Middle frontal gyrus (tissue), 1 donor: ENCODE results near the gene PRPF18.
"Not testable (repeated sequence)": the region's sequence is repeated elsewhere in the genome, so short reads cannot be mapped to it uniquely, and the experiment has no call there.

Experiments
- DNase-seq: peaks from one replicate; pipeline ENCODE4 v3.0.0-alpha.2; 2015; ENCODE audit warnings: low spot score; ENCODE audit errors: extremely low spot score

The PRPF18 gene

GRCh38 chr10:13586676-13587355 lies at the start of gene PRPF18:
Gene PRPF18 (plus strand): TSS chr10:13586965. CDS start chr10:13587087, 122 bp downstream.
- DNase-seq, result peak; percentile 86

- DNase-seq, result not testable (repeated sequence)
Observed at GRCh38 chr10:13537985-13538384, 48.8 kb upstream of the PRPF18 start.

- DNase-seq, result no peak
Observed at GRCh38 chr10:13542533-13542932, 44.2 kb upstream of the PRPF18 start.

GRCh38 chr10:13550802-13551201 lies 36.0 kb upstream of the PRPF18 start:
- DNase-seq, result no peak

- DNase-seq, result no peak
Observed at GRCh38 chr10:13555884-13556510, 30.8 kb upstream of the PRPF18 start.

GRCh38 chr10:13559124-13559700 lies 27.6 kb upstream of the PRPF18 start:
- no peak for DNase-seq

GRCh38 chr10:13560597-13560996 lies 26.2 kb upstream of the PRPF18 start:
- DNase-seq, result no peak

GRCh38 chr10:13563481-13564445 lies 23.0 kb upstream of the PRPF18 start:
- no peak for DNase-seq

- DNase-seq, result no peak
Observed at GRCh38 chr10:13564576-13564975, 22.2 kb upstream of the PRPF18 start.

- DNase-seq, result no peak
Observed at GRCh38 chr10:13567030-13567429, 19.7 kb upstream of the PRPF18 start.

GRCh38 chr10:13571541-13571940 lies 15.2 kb upstream of the PRPF18 start:
- DNase-seq, result no peak

- DNase-seq, result no peak
Observed at GRCh38 chr10:13573960-13574359, 12.8 kb upstream of the PRPF18 start.

GRCh38 chr10:13585195-13585751 lies 1.5 kb upstream of the PRPF18 start:
- DNase-seq, result no peak

- no peak for DNase-seq
Observed at GRCh38 chr10:13585943-13586342, 822 bp upstream of the PRPF18 start.

- DNase-seq, result no peak
Observed at GRCh38 chr10:13587391-13587790, 626 bp downstream of the PRPF18 start.

GRCh38 chr10:13589316-13589715 lies 2.6 kb downstream of the PRPF18 start:
- DNase-seq, result no peak

- no peak for DNase-seq
Observed at GRCh38 chr10:13590886-13591285, 4.1 kb downstream of the PRPF18 start.

GRCh38 chr10:13592306-13592705 lies 5.5 kb downstream of the PRPF18 start:
- DNase-seq, result no peak

- DNase-seq, result no peak
Observed at GRCh38 chr10:13593535-13593934, 6.8 kb downstream of the PRPF18 start.

GRCh38 chr10:13594641-13595040 lies 7.9 kb downstream of the PRPF18 start:
- no peak for DNase-seq

GRCh38 chr10:13597909-13598308 lies 11.1 kb downstream of the PRPF18 start:
- no peak for DNase-seq
